CD14-positive monocyte (primary cell): ENCODE data around the gene PUM2. TPM values are rescaled to one million over a fixed set of nuclear protein-coding genes. Genes with fewer than 3 reads are reported as not detected.

Experiments
- DNase-seq, 3 donors: peaks; one replicate each; pipeline ENCODE4 v3.0.0-alpha.2; 2011 to 2022
- H2AFZ ChIP-seq: 2 replicates; pipeline ENCODE4 v1.6.0; 2012; ENCODE audit warnings: mild to moderate bottlenecking, low read depth, low read length, inconsistent platforms; ENCODE audit not compliant: insufficient read depth, poor library complexity, severe bottlenecking
- H3K27ac ChIP-seq, 2 donors: 1 replicate in 1 of 2; 2 replicates in 1 of 2; pipeline ENCODE4 v1.5.1; 2012 to 2013; ENCODE audit warnings: low read length in 2 of 2, control low read depth in 1 of 2, inconsistent platforms in 1 of 2, low read depth in 1 of 2, mild to moderate bottlenecking in 1 of 2
- H3K27me3 ChIP-seq, 2 donors: one replicate each; pipeline versions ENCODE4 v1.6.0 to v1.6.1; 2011 to 2013; ENCODE audit warnings: low read length in 2 of 2; ENCODE audit not compliant: control insufficient read depth in 2 of 2, insufficient read depth in 2 of 2
- H3K36me3 ChIP-seq, 2 donors: replicated peaks in 1 of 2; 1 replicate in 1 of 2; 2 replicates in 1 of 2; pipeline versions ENCODE4 v1.5.1 to v1.6.1; 2012 to 2013; ENCODE audit warnings: low read length in 2 of 2, control low read depth in 1 of 2, inconsistent platforms in 1 of 2, mild to moderate bottlenecking in 1 of 2; ENCODE audit not compliant: insufficient read depth in 2 of 2, control insufficient read depth in 1 of 2
- H3K4me1 ChIP-seq, 2 donors: 1 replicate in 1 of 2; 2 replicates in 1 of 2; pipeline versions ENCODE4 v1.5.1 to v1.6.1; 2012 to 2013; ENCODE audit warnings: low read length in 2 of 2, control low read depth in 1 of 2, inconsistent platforms in 1 of 2, mild to moderate bottlenecking in 1 of 2, moderate library complexity in 1 of 2; ENCODE audit not compliant: insufficient read depth in 2 of 2, control insufficient read depth in 1 of 2
- H3K4me2 ChIP-seq: replicated peaks from 2 replicates; pipeline ENCODE3; 2012; ENCODE audit warnings: low read length, moderate library complexity, mild to moderate bottlenecking; ENCODE audit not compliant: poor library complexity, severe bottlenecking; ENCODE audit errors: extremely low read depth
- H3K4me3 ChIP-seq, 3 experiments: fragments of 200-600 bp in 1 of 3; sonication (generic) in 1 of 3; replicated peaks in 1 of 3; 1 replicate in 2 of 3; 2 replicates in 1 of 3; pipeline ENCODE4 v1.5.1; 2011 to 2013; ENCODE audit warnings: low read length in 3 of 3, mild to moderate bottlenecking in 3 of 3, control low read depth in 2 of 3, low read depth in 2 of 3, inconsistent platforms in 1 of 3, moderate library complexity in 1 of 3
- H3K79me2 ChIP-seq: 2 replicates; pipeline ENCODE4 v1.6.0; 2012; ENCODE audit warnings: mild to moderate bottlenecking, control low read depth, inconsistent platforms, low read length, moderate library complexity; ENCODE audit not compliant: insufficient read depth
- H3K9ac ChIP-seq: 2 replicates; pipeline ENCODE4 v1.6.0; 2017; ENCODE audit warnings: low read length, mild to moderate bottlenecking; ENCODE audit not compliant: insufficient read depth, poor library complexity, severe bottlenecking
- H3K9me3 ChIP-seq, 2 donors: replicated peaks in 1 of 2; 1 replicate in 1 of 2; 2 replicates in 1 of 2; pipeline versions ENCODE4 v1.5.1 to v1.6.1; 2012 to 2013; ENCODE audit warnings: low read length in 2 of 2, control low read depth in 1 of 2; ENCODE audit not compliant: control insufficient read depth in 1 of 2, insufficient read depth in 1 of 2
- H4K20me1 ChIP-seq: 2 replicates; pipeline ENCODE4 v1.6.0; 2012; ENCODE audit warnings: mild to moderate bottlenecking, low read length, control low read depth, moderate library complexity; ENCODE audit not compliant: insufficient read depth
- H3K27ac Mint-ChIP-seq, 7 donors: one replicate each; pipeline ENCODE4 v1.8.0; 2020; ENCODE audit warnings: mild to moderate bottlenecking in 7 of 7, mixed read lengths in 7 of 7, moderate library complexity in 6 of 7, inconsistent platforms in 2 of 7
- H3K27me3 Mint-ChIP-seq, 3 donors: one replicate each; pipeline ENCODE4 v1.8.0; 2021 to 2022; ENCODE audit warnings: low read depth in 3 of 3, mild to moderate bottlenecking in 3 of 3, mixed read lengths in 3 of 3, moderate library complexity in 3 of 3, inconsistent platforms in 1 of 3
- H3K36me3 Mint-ChIP-seq, 2 donors: one replicate each; pipeline ENCODE4 v1.8.0; 2020; ENCODE audit warnings: mixed read lengths in 2 of 2, inconsistent platforms in 1 of 2, mild to moderate bottlenecking in 1 of 2
- H3K4me1 Mint-ChIP-seq: one replicate; pipeline ENCODE4 v1.8.0; 2020; ENCODE audit warnings: mild to moderate bottlenecking, mixed read lengths
- H3K4me3 Mint-ChIP-seq, 2 donors: one replicate each; pipeline ENCODE4 v1.8.0; 2020; ENCODE audit warnings: mild to moderate bottlenecking in 2 of 2, mixed read lengths in 2 of 2, moderate library complexity in 1 of 2
- H3K9me3 Mint-ChIP-seq, 7 donors: one replicate each; pipeline ENCODE4 v1.8.0; 2020 to 2022; ENCODE audit warnings: mixed read lengths in 7 of 7, mild to moderate bottlenecking in 6 of 7, moderate library complexity in 6 of 7, inconsistent platforms in 2 of 7
- WGBS: methylation state at CpG from one replicate; pipeline ENCODE4 v1.1.5; 2013; ENCODE audit warnings: missing lambda C conversion rate; ENCODE audit not compliant: insufficient coverage; 5-methylcytosine and 5-hydroxymethylcytosine counted together
- intact Hi-C, 2 donors: fragments of 100-400 bp; cut with micrococcal nuclease; formaldehyde crosslinking; loops; one replicate each; pipeline versions ENCODE4 v1.15.0 to v1.15.1; 2023
- polyA plus RNA-seq, 3 donors: library from polyadenylated mRNA; depleted of rRNA in 1 of 3; unstranded in 2 of 3; stranded (reverse) in 1 of 3; fragments of 300-500 nt in 2 of 3; fragments of >200 nt in 1 of 3; fragmentation: Illumina TruSeq in 2 of 3; gene quantifications; 1 replicate in 2 of 3; 2 replicates in 1 of 3; pipeline ENCODE4 v1.2.3, GENCODE V29; 2012 to 2021
- TF ChIP-seq, protein P1 (sequence below): fragments of 200-600 bp; IDR thresholded peaks from one replicate; pipeline ENCODE4 v1.8.0; 2022; ENCODE audit warnings: antibody characterized with exemption, mild to moderate bottlenecking

Gene PUM2
- polyA plus RNA-seq, 3 donors: 7.2 to 22.4 (median 8.3) TPM

DNA sequence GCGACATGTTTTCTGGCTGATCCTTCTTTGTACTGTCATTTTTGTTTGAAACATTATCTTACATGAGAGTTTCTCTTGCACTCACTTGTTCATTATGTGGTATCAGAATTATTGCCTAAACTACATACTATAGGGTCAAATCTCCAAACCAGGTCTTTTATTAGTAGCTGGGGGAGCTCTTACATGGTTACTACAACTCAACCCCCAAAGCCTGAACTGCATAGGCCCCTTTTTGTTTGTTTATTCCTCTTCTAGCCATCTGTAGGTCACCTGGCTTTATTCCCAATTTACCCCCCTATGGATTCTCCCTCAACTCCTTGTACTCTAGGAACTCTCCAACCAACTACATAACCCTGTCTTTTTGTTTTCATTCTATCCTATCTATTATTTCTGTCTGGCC lies 46.7 kb downstream of the PUM2 start:
- H3K4me1 Mint-ChIP-seq: no peaks in the 10 kb centered on the region
- Histone ChIP-seq H4K20me1 (peaks cover 96% of the 10 kb centered on the region), H3K27me3 (no peaks in the 10 kb centered on the region), H3K4me2 (no peak overlapping the region), H3K9ac (no peak overlapping the region), H3K79me2 (peaks cover 74% of the 10 kb centered on the region), H3K27ac (no peak overlapping the region), H3K36me3 (peaks cover 77 to 99% of the 10 kb centered on the region in 2 donors), H2AFZ (no peak overlapping the region), H3K9me3 (no peaks in the 10 kb centered on the region), H3K4me1 (no peaks in the 10 kb centered on the region), H3K4me3 (no peak overlapping the region)
- H3K27me3 Mint-ChIP-seq: no peaks in the 10 kb centered on the region
- H3K27ac Mint-ChIP-seq: peak overlapping the region in 1 of 7 donors; percentile 21
- H3K4me3 Mint-ChIP-seq: no peak overlapping the region
- intact Hi-C loops: no loop called here
- H3K36me3 Mint-ChIP-seq: peaks cover 66 to 85% of the 10 kb centered on the region in 2 donors
- no CpG with 5 or more reads among the region's 1 CpG for whole genome bisulfite sequencing
- TF ChIP-seq, protein P1, sequence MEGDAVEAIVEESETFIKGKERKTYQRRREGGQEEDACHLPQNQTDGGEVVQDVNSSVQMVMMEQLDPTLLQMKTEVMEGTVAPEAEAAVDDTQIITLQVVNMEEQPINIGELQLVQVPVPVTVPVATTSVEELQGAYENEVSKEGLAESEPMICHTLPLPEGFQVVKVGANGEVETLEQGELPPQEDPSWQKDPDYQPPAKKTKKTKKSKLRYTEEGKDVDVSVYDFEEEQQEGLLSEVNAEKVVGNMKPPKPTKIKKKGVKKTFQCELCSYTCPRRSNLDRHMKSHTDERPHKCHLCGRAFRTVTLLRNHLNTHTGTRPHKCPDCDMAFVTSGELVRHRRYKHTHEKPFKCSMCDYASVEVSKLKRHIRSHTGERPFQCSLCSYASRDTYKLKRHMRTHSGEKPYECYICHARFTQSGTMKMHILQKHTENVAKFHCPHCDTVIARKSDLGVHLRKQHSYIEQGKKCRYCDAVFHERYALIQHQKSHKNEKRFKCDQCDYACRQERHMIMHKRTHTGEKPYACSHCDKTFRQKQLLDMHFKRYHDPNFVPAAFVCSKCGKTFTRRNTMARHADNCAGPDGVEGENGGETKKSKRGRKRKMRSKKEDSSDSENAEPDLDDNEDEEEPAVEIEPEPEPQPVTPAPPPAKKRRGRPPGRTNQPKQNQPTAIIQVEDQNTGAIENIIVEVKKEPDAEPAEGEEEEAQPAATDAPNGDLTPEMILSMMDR: no peak
- peaks cover 0 to 2% (median 0%) of the 10 kb centered on the region in 7 donors for H3K9me3 Mint-ChIP-seq
- no peak for DNase-seq

DNA sequence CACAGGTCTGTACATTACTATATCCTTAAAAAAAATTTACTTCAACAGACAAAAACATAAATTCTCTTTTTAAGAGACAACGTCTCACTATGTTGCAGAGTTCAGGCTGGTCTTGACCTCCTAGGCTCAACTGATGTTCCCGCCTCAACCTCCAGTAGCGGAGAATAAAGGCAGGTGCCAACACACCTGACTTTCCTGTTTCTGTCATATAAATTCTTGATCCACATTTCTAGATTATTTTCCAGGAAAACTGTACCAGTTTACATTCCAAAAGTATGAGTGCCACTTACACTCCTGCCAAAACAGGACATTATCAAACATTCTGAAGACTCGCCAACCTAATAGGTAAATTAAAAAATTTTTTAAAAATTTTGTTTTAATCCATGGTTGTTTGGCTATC lies 48.6 kb downstream of the PUM2 start:
- Histone ChIP-seq H2AFZ (no peak overlapping the region), H3K9ac (no peak overlapping the region), H3K36me3 (peaks cover 72 to 99% of the 10 kb centered on the region in 2 donors), H3K27ac (no peak overlapping the region), H3K79me2 (peaks cover 62% of the 10 kb centered on the region), H3K4me2 (no peak overlapping the region), H3K4me1 (no peaks in the 10 kb centered on the region), H3K9me3 (no peaks in the 10 kb centered on the region), H3K4me3 (no peak overlapping the region), H4K20me1 (peaks cover 97% of the 10 kb centered on the region), H3K27me3 (no peaks in the 10 kb centered on the region)
- intact Hi-C loops: no loop called here
- no peak overlapping the region for H3K4me3 Mint-ChIP-seq
- H3K27ac Mint-ChIP-seq: no peak overlapping the region
- no peaks in the 10 kb centered on the region for H3K27me3 Mint-ChIP-seq
- H3K9me3 Mint-ChIP-seq: peaks cover 0 to 2% (median 0%) of the 10 kb centered on the region in 7 donors
- 100% methylated on average over 3 of the region's 4 CpGs for WGBS
- TF ChIP-seq, protein P1: no peak
- no peaks in the 10 kb centered on the region for H3K4me1 Mint-ChIP-seq
- DNase-seq: no peak
- H3K36me3 Mint-ChIP-seq: peaks cover 62 to 80% of the 10 kb centered on the region in 2 donors
